H1 (cell line): Measurements from ENCODE around the gene RNASE11. TPM values are rescaled to one million over a fixed set of nuclear protein-coding genes. Genes with fewer than 3 reads are reported as not detected.

Experiments used
- CHD2 ChIP-seq: IDR thresholded peaks from 2 replicates; pipeline ENCODE4 v1.6.1; 2012; ENCODE audit warnings: low read length, improper control_type of control experiment
- SUZ12 ChIP-seq: fragments of 200-600 bp; sonication (generic); IDR thresholded peaks from 2 replicates; pipeline ENCODE4 v1.6.1; 2012; ENCODE audit warnings: mild to moderate bottlenecking, inconsistent platforms, low read length, moderate library complexity, mixed read lengths
- polyA plus RNA-seq, 7 experiments: library from polyadenylated mRNA; depleted of rRNA in 3 of 7; stranded (reverse) in 5 of 7; unstranded in 2 of 7; fragments of >200 nt in 5 of 7; fragments of 200-250 nt in 2 of 7; gene quantifications; 1 replicate in 5 of 7; 2 replicates in 1 of 7; 4 replicates in 1 of 7; pipeline versions ENCODE4 v1.2.1 to v1.2.3, GENCODE V29; 2011 to 2013; ENCODE audit warnings: missing spikeins in 2 of 7, mixed read lengths in 2 of 7
- total RNA-seq: library from RNA; stranded (reverse); fragmentation: NEBNext Ultra II Directional; extraction: Animal tissue kit (Norgen Biotek cat#: 25700); gene quantifications from 2 replicates; pipeline ENCODE4 v1.2.1, GENCODE V29; 2021
- TF ChIP-seq, protein P1 (sequence below): IDR thresholded peaks from 2 replicates; pipeline ENCODE4 v1.6.1; 2011; ENCODE audit warnings: low read depth, mild to moderate bottlenecking, low read length; ENCODE audit not compliant: insufficient read depth
- TF ChIP-seq, protein P2 (sequence below), 3 experiments: IDR thresholded peaks; 1 replicate in 2 of 3; 2 replicates in 1 of 3; pipeline versions ENCODE4 v1.5.1 to v1.6.1; 2011; ENCODE audit warnings: low read length in 3 of 3, mild to moderate bottlenecking in 3 of 3, inconsistent platforms in 2 of 3, low read depth in 1 of 3, moderate library complexity in 1 of 3; ENCODE audit not compliant: insufficient read depth in 1 of 3; ENCODE audit errors: control extremely low read depth in 1 of 3

RNASE11 gene
- total and polyA plus RNA-seq, 2 of the 8 experiments (the other 6 are each of a cell fraction or from before 2014, with no cell fraction given), result not detected

DNA sequence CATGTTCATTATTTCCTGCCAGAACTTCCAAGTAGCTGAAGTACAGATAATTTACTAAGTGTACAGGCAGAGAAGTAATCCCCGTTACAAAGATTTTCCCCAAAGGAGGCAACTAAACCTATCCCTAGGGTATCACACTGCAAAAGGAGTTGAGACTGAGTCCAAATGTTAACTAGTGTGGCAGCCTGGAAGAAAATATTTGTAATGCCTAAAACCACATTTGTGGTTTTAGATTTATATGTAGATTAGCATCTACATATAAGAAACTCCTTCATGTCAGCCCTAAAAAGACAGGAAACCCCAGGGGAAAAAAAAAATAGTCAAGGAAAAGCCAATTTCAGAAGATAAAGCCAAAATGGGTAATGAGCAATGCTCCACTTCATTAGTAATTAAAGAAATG, 4.8 kb upstream of the RNASE11 start (continued):
- TF ChIP-seq CHD2, result no peak
- TF ChIP-seq, protein P1, sequence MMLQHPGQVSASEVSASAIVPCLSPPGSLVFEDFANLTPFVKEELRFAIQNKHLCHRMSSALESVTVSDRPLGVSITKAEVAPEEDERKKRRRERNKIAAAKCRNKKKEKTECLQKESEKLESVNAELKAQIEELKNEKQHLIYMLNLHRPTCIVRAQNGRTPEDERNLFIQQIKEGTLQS, result no peak
- TF ChIP-seq, protein P2, sequence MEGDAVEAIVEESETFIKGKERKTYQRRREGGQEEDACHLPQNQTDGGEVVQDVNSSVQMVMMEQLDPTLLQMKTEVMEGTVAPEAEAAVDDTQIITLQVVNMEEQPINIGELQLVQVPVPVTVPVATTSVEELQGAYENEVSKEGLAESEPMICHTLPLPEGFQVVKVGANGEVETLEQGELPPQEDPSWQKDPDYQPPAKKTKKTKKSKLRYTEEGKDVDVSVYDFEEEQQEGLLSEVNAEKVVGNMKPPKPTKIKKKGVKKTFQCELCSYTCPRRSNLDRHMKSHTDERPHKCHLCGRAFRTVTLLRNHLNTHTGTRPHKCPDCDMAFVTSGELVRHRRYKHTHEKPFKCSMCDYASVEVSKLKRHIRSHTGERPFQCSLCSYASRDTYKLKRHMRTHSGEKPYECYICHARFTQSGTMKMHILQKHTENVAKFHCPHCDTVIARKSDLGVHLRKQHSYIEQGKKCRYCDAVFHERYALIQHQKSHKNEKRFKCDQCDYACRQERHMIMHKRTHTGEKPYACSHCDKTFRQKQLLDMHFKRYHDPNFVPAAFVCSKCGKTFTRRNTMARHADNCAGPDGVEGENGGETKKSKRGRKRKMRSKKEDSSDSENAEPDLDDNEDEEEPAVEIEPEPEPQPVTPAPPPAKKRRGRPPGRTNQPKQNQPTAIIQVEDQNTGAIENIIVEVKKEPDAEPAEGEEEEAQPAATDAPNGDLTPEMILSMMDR (IDR thresholded peaks at IDR 0.05; ENCODE audit: control extremely low read depth in 1 of 3, insufficient read depth in 1 of 3, low read depth in 1 of 3, low read length in 3 of 3), result no peak
- no peak for TF ChIP-seq SUZ12
- TF ChIP-seq, all 59 proteins: peak for 0
